OCI-LY1 (cell line): ENCODE measurements around the gene YEATS4.

ENCODE experiments used
- H2AFZ ChIP-seq: fragments of 200-600 bp; sonication (generic), shearing (Covaris generic); 2 replicates; pipeline ENCODE4 v1.6.0; 2014; ENCODE audit warnings: antibody characterized with exemption, mild to moderate bottlenecking, low read length
- H3F3A ChIP-seq: fragments of 200-600 bp; sonication (generic), shearing (Covaris generic); 2 replicates; pipeline ENCODE4 v1.6.0; 2014; ENCODE audit warnings: mild to moderate bottlenecking, antibody characterized with exemption, low read length, moderate library complexity; ENCODE audit not compliant: insufficient read depth
- H3K27ac ChIP-seq: fragments of 200-600 bp; sonication (generic); 2 replicates; pipeline ENCODE4 v1.5.1; 2014; ENCODE audit warnings: low read length, mixed run types, mild to moderate bottlenecking, low read depth; ENCODE audit not compliant: poor library complexity, severe bottlenecking
- H3K27me3 ChIP-seq: fragments of 200-600 bp; sonication (generic); 2 replicates; pipeline ENCODE4 v1.6.0; 2014; ENCODE audit warnings: antibody characterized with exemption, mild to moderate bottlenecking, low read length, moderate library complexity; ENCODE audit not compliant: insufficient read depth
- H3K36me3 ChIP-seq: fragments of 200-600 bp; sonication (generic); 2 replicates; pipeline ENCODE4 v1.6.1; 2014; ENCODE audit warnings: mild to moderate bottlenecking, antibody characterized with exemption, low read length, moderate library complexity, mixed read lengths; ENCODE audit not compliant: insufficient read depth
- H3K4me1 ChIP-seq: fragments of 200-600 bp; sonication (generic); 2 replicates; pipeline ENCODE4 v1.5.1; 2014; ENCODE audit warnings: mild to moderate bottlenecking, low read length, moderate library complexity; ENCODE audit not compliant: insufficient read depth, severe bottlenecking
- H3K4me2 ChIP-seq: fragments of 200-600 bp; sonication (generic), shearing (Covaris generic); 2 replicates; pipeline ENCODE4 v1.6.1; 2014; ENCODE audit warnings: low read length
- H3K4me3 ChIP-seq: fragments of 200-600 bp; sonication (generic); 2 replicates; pipeline ENCODE4 v1.5.1; 2014; ENCODE audit warnings: low read length, low read depth, mild to moderate bottlenecking, mixed read lengths; ENCODE audit not compliant: poor library complexity, severe bottlenecking
- H3K79me2 ChIP-seq: fragments of 200-600 bp; shearing (Covaris generic); 2 replicates; pipeline ENCODE4 v1.6.1; 2016; ENCODE audit warnings: mixed run types, low read length, mixed read lengths; ENCODE audit not compliant: insufficient read depth
- H3K9ac ChIP-seq: fragments of 200-600 bp; sonication (generic), shearing (Covaris generic); 2 replicates; pipeline ENCODE4 v1.6.1; 2014; ENCODE audit warnings: mild to moderate bottlenecking, low read length, mixed read lengths
- H3K9me2 ChIP-seq: fragments of 200-600 bp; sonication (generic), shearing (Covaris generic); 2 replicates; pipeline ENCODE4 v1.6.1; 2014; ENCODE audit warnings: low read depth, mild to moderate bottlenecking, low read length, mixed read lengths
- H3K9me3 ChIP-seq: fragments of 200-600 bp; shearing (Covaris generic); 2 replicates; pipeline ENCODE4 v1.6.1; 2014; ENCODE audit warnings: low read length, mixed read lengths
- H4K20me1 ChIP-seq: fragments of 200-600 bp; sonication (generic), shearing (Covaris generic); 2 replicates; pipeline ENCODE4 v1.6.0; 2016; ENCODE audit warnings: mild to moderate bottlenecking, low read length; ENCODE audit not compliant: insufficient read depth
- EZH2 ChIP-seq: fragments of 200-600 bp; sonication (generic), shearing (Covaris generic); IDR thresholded peaks from 2 replicates; pipeline ENCODE4 v1.8.0; 2017; ENCODE audit warnings: borderline replicate concordance, mixed run types, mild to moderate bottlenecking, antibody characterized with exemption, low read length, moderate library complexity, mixed read lengths
- TF ChIP-seq, protein P1 (sequence below): fragments of 200-600 bp; sonication (generic), shearing (Covaris generic); IDR thresholded peaks from 2 replicates; pipeline ENCODE4 v1.5.1; 2017; ENCODE audit warnings: mild to moderate bottlenecking, antibody characterized with exemption, low read length, moderate library complexity, mixed read lengths

Gene YEATS4

DNA sequence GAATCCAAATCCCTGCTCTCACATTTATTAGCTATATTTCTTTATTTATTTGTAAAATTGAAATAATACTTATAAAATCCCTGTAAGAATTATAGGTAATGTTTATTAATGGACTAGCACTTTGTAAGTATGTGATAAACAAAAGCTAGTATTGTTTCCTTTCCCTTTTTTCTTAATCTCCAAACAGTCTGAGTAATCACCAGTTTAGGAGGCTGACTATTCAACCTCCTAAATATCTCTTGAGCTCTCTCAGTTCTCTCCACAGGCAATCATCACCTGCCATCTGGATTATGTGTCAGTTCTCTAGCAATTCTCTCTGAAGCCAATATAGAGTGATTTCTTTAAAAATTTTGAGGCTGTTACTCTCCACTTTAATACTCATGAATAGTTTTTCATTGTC, 20.6 kb upstream of the YEATS4 start:
- Histone ChIP-seq H4K20me1 (no peaks in the 10 kb centered on the region), H3K4me3 (no peak overlapping the region), H3K36me3 (no peaks in the 10 kb centered on the region)

DNA sequence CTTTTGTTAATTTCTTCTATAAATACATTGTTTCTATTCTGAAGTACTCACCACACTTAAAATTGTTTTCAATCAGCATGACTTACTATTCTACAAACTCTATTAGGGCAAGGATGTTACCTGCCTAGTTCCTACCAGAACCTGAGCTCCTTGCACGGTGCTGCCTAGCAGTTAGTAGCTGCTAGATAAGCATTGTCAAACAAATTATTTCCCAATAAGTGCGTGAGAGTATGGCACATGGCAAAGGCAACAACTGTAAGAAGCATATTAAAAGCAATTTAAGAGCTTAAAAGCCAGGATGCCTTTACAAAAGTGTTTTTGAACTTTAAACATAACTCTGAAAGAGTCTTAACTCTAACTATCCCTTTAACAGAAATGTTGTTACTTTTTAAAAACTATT, 19.5 kb upstream of the YEATS4 start:
- Histone ChIP-seq H3K79me2 (no peaks in the 10 kb centered on the region), H3K9me3 (no peaks in the 10 kb centered on the region), H3K4me3 (no peak overlapping the region), H3K9ac (no peak overlapping the region), H3K36me3 (no peaks in the 10 kb centered on the region), H4K20me1 (no peaks in the 10 kb centered on the region), H3K4me2 (no peak overlapping the region), H3F3A (no peaks in the 10 kb centered on the region), H2AFZ (no peak overlapping the region), H3K9me2 (no peaks in the 10 kb centered on the region), H3K27me3 (no peaks in the 10 kb centered on the region), H3K27ac (no peak overlapping the region), H3K4me1 (peaks cover 15% of the 10 kb centered on the region)
- TF ChIP-seq, protein P1, sequence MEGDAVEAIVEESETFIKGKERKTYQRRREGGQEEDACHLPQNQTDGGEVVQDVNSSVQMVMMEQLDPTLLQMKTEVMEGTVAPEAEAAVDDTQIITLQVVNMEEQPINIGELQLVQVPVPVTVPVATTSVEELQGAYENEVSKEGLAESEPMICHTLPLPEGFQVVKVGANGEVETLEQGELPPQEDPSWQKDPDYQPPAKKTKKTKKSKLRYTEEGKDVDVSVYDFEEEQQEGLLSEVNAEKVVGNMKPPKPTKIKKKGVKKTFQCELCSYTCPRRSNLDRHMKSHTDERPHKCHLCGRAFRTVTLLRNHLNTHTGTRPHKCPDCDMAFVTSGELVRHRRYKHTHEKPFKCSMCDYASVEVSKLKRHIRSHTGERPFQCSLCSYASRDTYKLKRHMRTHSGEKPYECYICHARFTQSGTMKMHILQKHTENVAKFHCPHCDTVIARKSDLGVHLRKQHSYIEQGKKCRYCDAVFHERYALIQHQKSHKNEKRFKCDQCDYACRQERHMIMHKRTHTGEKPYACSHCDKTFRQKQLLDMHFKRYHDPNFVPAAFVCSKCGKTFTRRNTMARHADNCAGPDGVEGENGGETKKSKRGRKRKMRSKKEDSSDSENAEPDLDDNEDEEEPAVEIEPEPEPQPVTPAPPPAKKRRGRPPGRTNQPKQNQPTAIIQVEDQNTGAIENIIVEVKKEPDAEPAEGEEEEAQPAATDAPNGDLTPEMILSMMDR: no peak
- no peak for TF ChIP-seq EZH2

More for the DNA sequence above, 20.6 kb upstream of the YEATS4 start:
- Histone ChIP-seq H3K79me2 (no peaks in the 10 kb centered on the region), H3K27ac (no peak overlapping the region), H3K9me3 (no peaks in the 10 kb centered on the region), H3F3A (no peaks in the 10 kb centered on the region), H3K4me1 (peaks cover 15% of the 10 kb centered on the region), H3K9me2 (no peaks in the 10 kb centered on the region), H3K9ac (no peak overlapping the region), H2AFZ (no peak overlapping the region), H3K4me2 (no peak overlapping the region), H3K27me3 (no peaks in the 10 kb centered on the region)
- no peak for TF ChIP-seq EZH2
- TF ChIP-seq, protein P1: no peak

DNA sequence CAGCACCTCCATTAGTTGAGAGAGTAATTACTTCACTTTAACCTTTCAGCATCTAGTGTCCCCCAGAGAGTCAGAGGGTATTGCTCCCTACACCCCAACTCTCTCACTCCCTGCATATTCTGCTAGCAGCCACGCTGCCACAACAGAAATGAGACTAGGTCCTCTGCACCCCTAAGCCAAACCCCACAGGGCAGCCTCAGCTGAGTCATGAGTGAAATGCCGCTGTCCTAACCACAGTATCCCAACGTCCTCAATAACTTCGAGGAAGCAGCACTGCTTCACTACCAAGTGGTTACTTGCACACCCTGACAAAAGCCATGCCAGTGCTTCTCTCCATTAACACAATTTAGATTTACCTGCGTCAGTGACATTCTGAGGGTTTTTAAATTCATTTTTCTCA, 18.2 kb upstream of the YEATS4 start:
- Histone ChIP-seq H3K79me2 (no peaks in the 10 kb centered on the region), H3K4me3 (no peak overlapping the region), H3K9me2 (no peaks in the 10 kb centered on the region), H3K4me1 (peaks cover 15% of the 10 kb centered on the region), H3K27me3 (no peaks in the 10 kb centered on the region), H3F3A (no peaks in the 10 kb centered on the region), H3K36me3 (no peaks in the 10 kb centered on the region), H3K9me3 (no peaks in the 10 kb centered on the region), H3K27ac (no peak overlapping the region), H3K9ac (no peak overlapping the region), H2AFZ (no peak overlapping the region), H3K4me2 (no peak overlapping the region), H4K20me1 (no peaks in the 10 kb centered on the region)
- no peak for TF ChIP-seq EZH2
- TF ChIP-seq, protein P1: no peak
